Tibial nerve (tissue), 3 donors: ENCODE measurements around the gene CEACAM1.

Source experiments
- CTCF ChIP-seq, 5 experiments: fragments of 200-600 bp in 3 of 5; fragments of 450-650 bp in 2 of 5; sonication (generic) in 3 of 5; IDR thresholded peaks; one replicate each; pipeline ENCODE4 v1.5.1; 2016 to 2019; ENCODE audit warnings: antibody characterized with exemption in 5 of 5, mild to moderate bottlenecking in 3 of 5, moderate library complexity in 2 of 5
- POLR2A ChIP-seq, 2 donors: fragments of 450-650 bp; IDR thresholded peaks; one replicate each; pipeline ENCODE4 v1.6.1; 2017; ENCODE audit warnings: antibody characterized with exemption in 2 of 2, mild to moderate bottlenecking in 2 of 2, moderate library complexity in 2 of 2

DNA sequence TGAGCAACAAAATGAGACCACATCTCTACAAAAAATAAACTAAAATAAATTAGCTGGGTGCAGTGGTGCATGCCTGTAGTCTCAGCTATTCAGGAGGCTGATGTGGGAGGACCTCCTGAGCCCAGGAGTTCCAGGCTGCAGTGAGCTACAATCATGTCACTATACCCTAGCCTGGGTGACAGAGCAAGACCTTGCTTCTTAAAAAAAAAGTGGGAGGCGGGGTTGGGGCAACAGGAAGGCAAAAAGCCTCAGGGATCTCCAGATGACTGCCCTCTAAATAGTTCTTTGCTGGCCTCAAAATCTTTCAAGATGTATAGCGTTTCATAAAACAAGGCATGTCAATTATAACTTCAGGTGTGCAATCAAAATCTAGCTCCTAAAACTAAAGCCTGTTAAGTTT, 48.0 kb upstream of the CEACAM1 start:
- TF ChIP-seq POLR2A (IDR thresholded peaks at IDR 0.05) (no peak), CTCF (IDR thresholded peaks at IDR 0.05) (no peak)
